ENCODE measurements around the gene P4HA2. TPM values are rescaled to one million over a fixed set of nuclear protein-coding genes. Genes with fewer than 3 reads are reported as not detected.
"Not testable (repeated sequence)": the region's sequence is repeated elsewhere in the genome, so short reads cannot be mapped to it uniquely, and the experiment has no call there.

Gene P4HA2
- total RNA-seq, 2 experiments from 2014 or later, result 6.1 to 8.9 TPM

DNA sequence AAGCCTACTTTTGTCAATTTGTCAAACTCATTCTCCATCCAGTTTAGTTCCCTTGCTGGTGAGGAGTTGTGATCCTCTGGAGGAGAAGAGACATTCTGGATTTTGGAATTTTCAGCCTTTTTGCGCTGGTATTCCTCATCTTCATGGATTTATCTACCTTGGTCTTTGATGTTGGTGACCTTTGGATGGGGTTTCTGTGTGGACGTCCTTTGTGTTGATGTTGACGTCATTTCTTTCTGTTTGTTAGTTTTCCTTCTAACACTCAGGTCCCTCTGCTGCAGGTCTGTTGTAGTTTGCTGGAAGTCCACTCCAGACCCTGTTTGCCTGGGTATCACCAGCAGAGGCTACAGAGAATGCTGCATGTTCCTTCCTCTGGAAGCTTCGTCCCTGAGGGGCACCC lies 71.2 kb downstream of the P4HA2 start:
- intact Hi-C loops (cut with DNase I, micrococcal nuclease), result no loop called here
- Mint-ChIP-seq H3K4me1 (no peaks in the 10 kb centered on the region), H3K27ac (no peak overlapping the region), H3K27me3 (peaks cover 16% of the 10 kb centered on the region), H3K36me3 (ENCODE audit: low read depth) (peaks cover 2% of the 10 kb centered on the region), H3K4me3 (no peak overlapping the region), H3K9me3 (ENCODE audit: low read depth) (peaks cover 23% of the 10 kb centered on the region)
- ChIA-PET CTCF (no interaction called here), POLR2A (no interaction called here)
- ATAC-seq, result no peak
- DNase-seq, result no peak

DNA sequence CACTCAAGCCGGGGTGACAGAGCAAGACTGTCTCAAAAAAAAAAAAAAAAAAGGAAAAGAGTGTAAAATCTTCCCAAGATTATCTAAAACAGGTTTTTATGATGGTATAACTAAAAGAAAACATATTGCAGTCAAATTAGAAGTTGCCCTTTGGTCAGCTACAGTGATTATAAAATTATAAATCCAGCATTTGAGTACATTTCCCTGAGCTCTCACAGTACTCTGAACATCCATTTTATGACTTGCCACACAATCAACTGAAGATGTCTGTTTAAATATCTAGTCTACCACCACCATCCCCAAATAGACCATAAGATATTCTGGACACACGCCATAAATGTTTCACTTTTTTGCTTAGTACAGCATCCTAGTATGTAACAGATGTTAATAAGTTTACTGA lies 77.1 kb downstream of the P4HA2 start:
- no peak for DNase-seq
- H3K27ac Mint-ChIP-seq, result no peak overlapping the region
- intact Hi-C loops (cut with DNase I, micrococcal nuclease), result no loop called here

DNA sequence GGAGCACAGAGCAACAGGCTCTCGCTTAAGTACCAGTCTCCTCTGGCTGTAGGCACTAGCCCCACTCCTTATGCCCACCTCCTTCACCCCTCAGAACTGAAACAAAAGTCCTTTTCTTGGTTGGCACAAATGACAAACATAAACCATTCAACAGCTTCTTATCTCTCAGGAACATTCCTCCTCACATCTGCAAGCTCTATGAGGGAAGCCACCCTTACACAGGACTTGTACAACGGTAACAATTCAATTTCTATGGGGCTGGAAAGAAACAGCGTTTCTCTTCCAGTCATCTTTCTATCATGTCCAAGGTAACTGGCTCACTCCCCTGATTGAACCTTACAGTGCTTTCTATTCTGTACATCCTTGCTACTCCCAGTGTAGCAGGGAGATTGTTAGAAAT lies 80.0 kb downstream of the P4HA2 start:
- no peak overlapping the region for H3K27ac Mint-ChIP-seq
- POLR2A ChIA-PET, result interaction anchor here (0.5 kb wide), 1 partner anchor 592 kb away, joined by 3 read pairs; no protein-coding TSS in a partner anchor
- DNase-seq (no peak), ATAC-seq (no peak)
- peaks cover 15% of the 10 kb centered on the region for H3K27me3 Mint-ChIP-seq
- H3K9me3 Mint-ChIP-seq (ENCODE audit: low read depth), result peaks cover 20% of the 10 kb centered on the region
- H3K36me3 Mint-ChIP-seq (ENCODE audit: low read depth), result no peaks in the 10 kb centered on the region
- H3K4me1 Mint-ChIP-seq, result no peaks in the 10 kb centered on the region
- intact Hi-C loops (cut with DNase I, micrococcal nuclease), result no loop called here
- CTCF ChIA-PET, result no interaction called here
- no peak overlapping the region for H3K4me3 Mint-ChIP-seq

More for the DNA sequence above, 77.1 kb downstream of the P4HA2 start:
- H3K4me3 Mint-ChIP-seq, result no peak overlapping the region
- peaks cover 16% of the 10 kb centered on the region for H3K9me3 Mint-ChIP-seq (ENCODE audit: low read depth)
- ChIA-PET CTCF (interaction anchor here (0.6 kb wide), 1 partner anchor 204 kb away, joined by 3 read pairs; no protein-coding TSS in a partner anchor), POLR2A (no interaction called here)
- peaks cover 2% of the 10 kb centered on the region for H3K36me3 Mint-ChIP-seq (ENCODE audit: low read depth)
- no peaks in the 10 kb centered on the region for H3K4me1 Mint-ChIP-seq
- peaks cover 21% of the 10 kb centered on the region for H3K27me3 Mint-ChIP-seq
- ATAC-seq, result no peak

DNA sequence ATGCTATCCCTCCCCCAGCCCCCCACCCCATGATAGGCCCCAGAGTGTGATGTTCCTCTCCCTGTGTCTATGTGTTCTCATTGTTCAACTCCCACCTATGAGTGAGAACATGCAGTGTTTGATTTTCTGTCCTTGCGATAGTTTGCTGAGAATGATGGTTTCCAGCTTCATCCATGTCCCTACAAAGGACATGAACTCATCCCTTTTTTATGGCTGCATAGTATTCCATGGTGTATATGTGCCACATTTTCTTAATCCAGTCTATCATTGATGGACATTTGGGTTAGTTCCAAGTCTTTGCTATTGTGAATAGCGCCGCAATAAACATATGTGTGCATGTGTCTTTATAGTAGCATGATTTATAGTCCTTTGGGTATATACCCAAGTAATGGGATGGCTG lies 82.3 kb downstream of the P4HA2 start:
- H3K27ac Mint-ChIP-seq; H3K36me3 Mint-ChIP-seq (ENCODE audit: low read depth); ATAC-seq; H3K4me3 Mint-ChIP-seq; H3K4me1 Mint-ChIP-seq; DNase-seq; POLR2A ChIA-PET; intact Hi-C loops (cut with DNase I, micrococcal nuclease); CTCF ChIA-PET: not testable (repeated sequence)
- H3K27me3 Mint-ChIP-seq, result peaks cover 15% of the 10 kb centered on the region
- peaks cover 22% of the 10 kb centered on the region for H3K9me3 Mint-ChIP-seq (ENCODE audit: low read depth)

DNA sequence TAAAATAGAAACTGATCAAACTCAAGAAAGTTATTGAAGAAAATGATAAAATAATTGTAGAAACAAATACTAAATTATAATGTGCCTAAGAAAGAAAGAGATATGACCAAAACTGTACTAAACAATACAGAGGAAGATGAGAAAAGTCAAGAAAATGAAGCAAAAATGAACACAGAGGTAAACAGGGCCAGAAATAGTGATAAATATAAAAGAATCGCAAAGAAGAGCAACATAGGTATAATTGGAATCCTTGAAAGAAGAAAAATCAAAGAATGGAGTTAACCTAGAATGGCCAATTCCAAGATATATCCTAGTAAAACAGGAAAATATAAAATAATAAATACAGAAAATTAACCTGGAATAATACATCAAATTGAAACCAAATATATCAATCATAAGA lies 84.5 kb downstream of the P4HA2 start:
- H3K9me3 Mint-ChIP-seq (ENCODE audit: low read depth), result peaks cover 25% of the 10 kb centered on the region
- no peak overlapping the region for H3K4me3 Mint-ChIP-seq
- CTCF ChIA-PET, result no interaction called here
- ATAC-seq (no peak), DNase-seq (no peak)
- peaks cover 18% of the 10 kb centered on the region for H3K27me3 Mint-ChIP-seq
- no peaks in the 10 kb centered on the region for H3K4me1 Mint-ChIP-seq
- no peak overlapping the region for H3K27ac Mint-ChIP-seq
- H3K36me3 Mint-ChIP-seq (ENCODE audit: low read depth), result no peaks in the 10 kb centered on the region
- POLR2A ChIA-PET, result no interaction called here
- intact Hi-C loops (cut with DNase I, micrococcal nuclease), result no loop called here

DNA sequence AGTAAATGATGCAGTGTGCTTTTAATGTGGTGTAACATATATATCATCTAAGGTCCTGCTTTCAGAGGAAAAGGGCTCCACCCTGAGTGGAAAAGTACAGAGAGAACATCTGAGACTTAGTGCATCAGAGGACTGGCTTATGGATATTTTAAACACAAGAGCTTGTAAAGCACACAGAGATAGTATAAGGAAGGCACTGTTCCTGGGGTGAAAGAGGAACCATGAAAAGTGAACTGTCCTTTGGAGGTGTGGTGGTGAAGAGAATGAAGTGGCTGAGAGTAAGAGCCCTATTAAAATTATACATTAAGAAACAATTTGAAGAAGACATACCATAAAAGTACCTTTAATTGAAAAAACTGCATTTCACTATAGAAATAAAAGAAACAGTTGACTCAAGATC lies 85.2 kb downstream of the P4HA2 start:
- Mint-ChIP-seq H3K36me3 (ENCODE audit: low read depth) (no peaks in the 10 kb centered on the region), H3K27me3 (peaks cover 15% of the 10 kb centered on the region), H3K4me3 (no peak overlapping the region), H3K27ac (no peak overlapping the region), H3K9me3 (ENCODE audit: low read depth) (peaks cover 25% of the 10 kb centered on the region), H3K4me1 (no peaks in the 10 kb centered on the region)
- ATAC-seq (no peak), DNase-seq (no peak)
- ChIA-PET POLR2A (no interaction called here), CTCF (interaction anchor here (0.7 to 1.0 kb wide), 3 partner anchors 10 to 167 kb away, joined by 3 to 5 read pairs (median 4); no protein-coding TSS in a partner anchor)
- intact Hi-C loops (cut with DNase I, micrococcal nuclease), result no loop called here

Small RNA genes lying within 50 kb of the gene (microRNA-seq; reads per million reads assigned to microRNA genes)
- gene MIR6830 (ENCODE audit: borderline replicate concordance), result not detected

Other genes with a start within 250 kb of the P4HA2 start
- 1 to 10 TPM; 3.1 to 3.3 TPM for gene ACSL6, start 216.2 kb downstream of the P4HA2 start, total RNA-seq
- gene IL3, start 167.2 kb downstream of the P4HA2 start, total RNA-seq, result 10 to 100 TPM; 10.8 to 11.6 TPM
- 10 to 100 TPM; 52.6 to 59.5 TPM for gene CSF2, start 154.1 kb downstream of the P4HA2 start, total RNA-seq
- gene PDLIM4, start 29.8 kb upstream of the P4HA2 start, total RNA-seq, result under 1 TPM; 0.21 to 0.23 TPM
- gene SLC22A4, start 66.5 kb upstream of the P4HA2 start, total RNA-seq, result 1 to 10 TPM in 1 of 2 experiments, under 1 TPM in 1; 0.66 to 1.1 TPM
- 1 to 10 TPM; 3.7 to 4.9 TPM for gene SLC22A5, start 141.9 kb upstream of the P4HA2 start, total RNA-seq